Parathyroid adenoma (tissue), 2 donors: Measurements from ENCODE around the gene GRIK2.

ENCODE experiments used
- H2AFZ ChIP-seq: fragments of 300-600 bp; sonication (generic); one replicate; pipeline ENCODE4 v1.7.0; 2017; ENCODE audit warnings: antibody characterized with exemption, mild to moderate bottlenecking
- H3K27ac ChIP-seq: fragments of 300-600 bp; sonication (generic); one replicate; pipeline ENCODE4 v1.7.0; 2017
- H3K27me3 ChIP-seq: fragments of 300-600 bp; sonication (generic); one replicate; pipeline ENCODE4 v1.7.0; 2017; ENCODE audit warnings: low read length; ENCODE audit not compliant: control insufficient read depth, insufficient read depth
- H3K36me3 ChIP-seq: fragments of 300-600 bp; sonication (generic); one replicate; pipeline ENCODE4 v1.7.0; 2017; ENCODE audit warnings: low read length; ENCODE audit not compliant: control insufficient read depth, insufficient read depth
- H3K4me1 ChIP-seq: fragments of 300-600 bp; sonication (generic); one replicate; pipeline ENCODE4 v1.7.0; 2017; ENCODE audit warnings: control low read depth
- H3K4me2 ChIP-seq: fragments of 300-600 bp; sonication (generic); one replicate; pipeline ENCODE4 v1.7.0; 2017; ENCODE audit warnings: low read length
- H3K4me3 ChIP-seq: fragments of 300-600 bp; sonication (generic); one replicate; pipeline ENCODE4 v1.7.0; 2017; ENCODE audit warnings: low read depth, low read length
- H3K79me2 ChIP-seq: fragments of 300-600 bp; sonication (generic); one replicate; pipeline ENCODE4 v1.7.0; 2017; ENCODE audit warnings: control low read depth
- H3K9ac ChIP-seq: fragments of 300-600 bp; sonication (generic); one replicate; pipeline ENCODE4 v1.7.0; 2017; ENCODE audit warnings: mild to moderate bottlenecking
- H3K9me3 ChIP-seq: fragments of 300-600 bp; sonication (generic); one replicate; pipeline ENCODE4 v1.7.0; 2017; ENCODE audit warnings: low read length; ENCODE audit not compliant: control insufficient read depth
- CTCF ChIP-seq: fragments of 300-600 bp; sonication (generic); IDR thresholded peaks from one replicate; pipeline ENCODE4 v1.7.0; 2017; ENCODE audit warnings: antibody characterized with exemption, mild to moderate bottlenecking
- donor health status: primary hyperparathyroidism.

Gene GRIK2

GRCh38 chr6:101741474-101742171 lies 348.1 kb downstream of the GRIK2 start:
- TF ChIP-seq CTCF: no peak
- no peaks in the 10 kb centered on the region for H3K9me3 ChIP-seq
- H3K27ac ChIP-seq: no peak overlapping the region
- no peaks in the 10 kb centered on the region for H3K79me2 ChIP-seq
- no peaks in the 10 kb centered on the region for H3K36me3 ChIP-seq
- H3K4me2 ChIP-seq: no peak overlapping the region
- no peak overlapping the region for H3K4me3 ChIP-seq
- H2AFZ ChIP-seq: no peak overlapping the region
- H3K4me1 ChIP-seq: no peaks in the 10 kb centered on the region
- H3K27me3 ChIP-seq: no peaks in the 10 kb centered on the region
- H3K9ac ChIP-seq: no peak overlapping the region

GRCh38 chr6:101747160-101747559 lies 353.7 kb downstream of the GRIK2 start:
- H3K36me3 ChIP-seq: no peaks in the 10 kb centered on the region
- no peak overlapping the region for H3K9ac ChIP-seq
- no peak for TF ChIP-seq CTCF
- H3K27me3 ChIP-seq: no peaks in the 10 kb centered on the region
- H3K9me3 ChIP-seq: no peaks in the 10 kb centered on the region
- H3K79me2 ChIP-seq: no peaks in the 10 kb centered on the region
- no peaks in the 10 kb centered on the region for H3K4me1 ChIP-seq
- H3K27ac ChIP-seq: no peak overlapping the region
- no peak overlapping the region for H2AFZ ChIP-seq
- no peak overlapping the region for H3K4me3 ChIP-seq
- no peak overlapping the region for H3K4me2 ChIP-seq

- no peak overlapping the region for H3K4me2 ChIP-seq
- no peak overlapping the region for H3K4me3 ChIP-seq
- H3K9me3 ChIP-seq: no peaks in the 10 kb centered on the region
- H3K9ac ChIP-seq: no peak overlapping the region
- H3K4me1 ChIP-seq: no peaks in the 10 kb centered on the region
- no peaks in the 10 kb centered on the region for H3K36me3 ChIP-seq
- H3K79me2 ChIP-seq: no peaks in the 10 kb centered on the region
- H3K27me3 ChIP-seq: no peaks in the 10 kb centered on the region
- no peak overlapping the region for H3K27ac ChIP-seq
- TF ChIP-seq CTCF: no peak
- H2AFZ ChIP-seq: no peak overlapping the region
These were observed 354.2 kb downstream of the GRIK2 start for GRCh38 chr6:101747716-101748115.

GRCh38 chr6:101755931-101756330 lies 362.4 kb downstream of the GRIK2 start:
- no peak overlapping the region for H3K9ac ChIP-seq
- no peaks in the 10 kb centered on the region for H3K79me2 ChIP-seq

More at GRCh38 chr6:101755931-101756330, 362.4 kb downstream of the GRIK2 start:
- no peak overlapping the region for H3K27ac ChIP-seq
- H3K4me2 ChIP-seq: no peak overlapping the region
- H2AFZ ChIP-seq: no peak overlapping the region
- no peaks in the 10 kb centered on the region for H3K27me3 ChIP-seq
- no peak for TF ChIP-seq CTCF
- H3K4me1 ChIP-seq: no peaks in the 10 kb centered on the region
- no peaks in the 10 kb centered on the region for H3K9me3 ChIP-seq
- H3K4me3 ChIP-seq: no peak overlapping the region
- no peaks in the 10 kb centered on the region for H3K36me3 ChIP-seq
